Measurements from ENCODE around the gene PRR23E. TPM values are rescaled to one million over a fixed set of nuclear protein-coding genes. Genes with fewer than 3 reads are reported as not detected.

PRR23E gene
- total RNA-seq, 1 donor from 2014 or later = not detected

DNA sequence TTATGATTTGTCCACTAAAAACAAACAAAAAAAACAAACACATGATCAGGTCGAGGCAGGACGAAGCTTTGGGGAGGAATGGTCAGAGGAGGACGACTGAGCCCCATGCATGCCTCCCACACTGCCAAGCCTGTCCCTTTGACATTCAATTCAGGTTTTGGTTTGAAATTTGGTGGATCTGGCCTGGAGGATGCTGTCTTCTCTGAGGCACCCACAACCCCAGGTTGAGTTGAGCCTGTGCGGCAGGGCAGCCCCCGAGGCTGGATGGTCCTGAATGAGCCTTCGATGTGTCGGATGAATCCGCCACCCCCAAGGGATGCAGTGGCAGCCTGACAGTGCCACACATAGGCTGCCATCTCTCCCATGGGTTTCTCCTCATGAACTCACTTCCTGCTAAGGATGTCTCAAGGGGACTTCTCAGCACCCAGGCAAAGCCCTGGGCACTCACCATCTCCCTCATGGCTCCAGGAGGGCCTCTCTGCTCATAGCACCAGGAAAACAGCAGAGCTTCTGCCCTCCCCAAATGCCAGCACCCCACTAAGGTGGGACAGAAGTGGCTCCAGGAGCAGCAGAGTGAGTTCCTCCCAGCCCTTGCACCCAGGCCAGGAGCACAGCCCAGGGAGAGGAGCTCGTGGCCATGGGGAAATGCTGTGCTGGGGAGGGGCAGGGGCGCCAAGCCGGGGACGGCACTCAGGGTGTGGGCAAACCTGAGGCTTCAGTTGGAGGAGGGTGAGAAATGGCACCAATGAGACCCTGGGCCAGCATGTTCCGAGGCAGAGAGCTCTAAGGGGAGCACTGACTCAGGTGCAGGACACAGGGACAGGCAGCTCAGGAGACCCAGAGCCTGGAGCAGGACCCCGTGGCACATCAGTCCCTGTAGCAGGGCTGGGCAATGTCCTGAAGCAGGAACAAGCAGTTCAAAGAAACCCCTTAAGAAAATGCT is 18.5 kb downstream of the PRR23E start:
- peaks cover 26% of the 10 kb centered on the region for H3K27me3 Mint-ChIP-seq (ENCODE audit: low read depth)
- no peaks in the 10 kb centered on the region for H3K36me3 Mint-ChIP-seq (ENCODE audit: low read depth)
- TF ChIP-seq, protein P1, sequence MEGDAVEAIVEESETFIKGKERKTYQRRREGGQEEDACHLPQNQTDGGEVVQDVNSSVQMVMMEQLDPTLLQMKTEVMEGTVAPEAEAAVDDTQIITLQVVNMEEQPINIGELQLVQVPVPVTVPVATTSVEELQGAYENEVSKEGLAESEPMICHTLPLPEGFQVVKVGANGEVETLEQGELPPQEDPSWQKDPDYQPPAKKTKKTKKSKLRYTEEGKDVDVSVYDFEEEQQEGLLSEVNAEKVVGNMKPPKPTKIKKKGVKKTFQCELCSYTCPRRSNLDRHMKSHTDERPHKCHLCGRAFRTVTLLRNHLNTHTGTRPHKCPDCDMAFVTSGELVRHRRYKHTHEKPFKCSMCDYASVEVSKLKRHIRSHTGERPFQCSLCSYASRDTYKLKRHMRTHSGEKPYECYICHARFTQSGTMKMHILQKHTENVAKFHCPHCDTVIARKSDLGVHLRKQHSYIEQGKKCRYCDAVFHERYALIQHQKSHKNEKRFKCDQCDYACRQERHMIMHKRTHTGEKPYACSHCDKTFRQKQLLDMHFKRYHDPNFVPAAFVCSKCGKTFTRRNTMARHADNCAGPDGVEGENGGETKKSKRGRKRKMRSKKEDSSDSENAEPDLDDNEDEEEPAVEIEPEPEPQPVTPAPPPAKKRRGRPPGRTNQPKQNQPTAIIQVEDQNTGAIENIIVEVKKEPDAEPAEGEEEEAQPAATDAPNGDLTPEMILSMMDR (IDR thresholded peaks at IDR 0.05) = no peak
- no peak for DNase-seq (ENCODE audit: low spot score)
- no peaks in the 10 kb centered on the region for H3K4me1 Mint-ChIP-seq (ENCODE audit: low read depth)
- peaks cover 7% of the 10 kb centered on the region for H3K9me3 Mint-ChIP-seq (ENCODE audit: low read depth)
- H3K27ac Mint-ChIP-seq (ENCODE audit: unreplicated experiment) = no peak overlapping the region
- no peak overlapping the region for H3K4me3 Mint-ChIP-seq (ENCODE audit: unreplicated experiment)

DNA sequence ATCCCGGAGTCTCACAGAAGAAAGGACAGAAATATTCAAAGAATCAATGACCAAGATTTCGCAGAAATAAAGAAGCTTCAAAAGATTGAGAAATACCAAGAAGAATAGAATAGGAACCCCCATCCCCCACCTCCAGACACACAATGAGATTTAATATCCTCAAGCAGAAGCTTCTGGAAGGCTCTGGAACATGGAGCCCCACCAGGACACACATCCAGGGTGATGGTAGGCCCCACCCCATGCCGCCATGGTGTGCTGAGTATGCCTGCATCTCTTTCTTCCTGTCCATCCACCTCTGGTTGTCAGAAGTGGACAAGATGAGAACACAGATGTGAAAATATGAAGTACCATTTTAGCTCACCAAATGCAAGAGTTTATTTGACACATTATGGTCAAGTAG is 19.3 kb downstream of the PRR23E start:
- no peak overlapping the region for H3K4me3 Mint-ChIP-seq (ENCODE audit: unreplicated experiment)
- H3K9me3 Mint-ChIP-seq (ENCODE audit: low read depth) = peaks cover 7% of the 10 kb centered on the region
- H3K4me1 Mint-ChIP-seq (ENCODE audit: low read depth) = no peaks in the 10 kb centered on the region
- no peaks in the 10 kb centered on the region for H3K36me3 Mint-ChIP-seq (ENCODE audit: low read depth)
- no peak for DNase-seq (ENCODE audit: low spot score)
- H3K27ac Mint-ChIP-seq (ENCODE audit: unreplicated experiment) = no peak overlapping the region
- peaks cover 25% of the 10 kb centered on the region for H3K27me3 Mint-ChIP-seq (ENCODE audit: low read depth)
- TF ChIP-seq, protein P1 (IDR thresholded peaks at IDR 0.05) = no peak

DNA sequence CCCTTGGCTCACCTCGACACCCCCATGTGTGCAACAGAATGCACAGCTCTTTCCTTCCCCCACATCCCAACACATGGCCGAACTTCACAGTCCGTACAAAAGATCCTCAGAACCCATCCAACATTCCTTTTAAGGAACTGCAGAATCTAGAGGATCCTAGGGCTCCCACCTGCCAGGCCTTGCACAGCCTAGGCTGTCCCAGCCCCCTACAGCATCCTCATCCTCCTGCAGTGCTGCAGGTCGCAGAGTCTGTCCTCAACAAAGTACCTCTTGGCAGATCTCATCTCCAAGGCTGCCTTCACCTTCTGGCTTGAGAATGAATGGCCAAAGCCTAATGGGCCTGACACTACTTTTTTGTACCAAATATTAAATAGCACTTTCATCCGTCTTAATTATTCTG is 19.8 kb downstream of the PRR23E start:
- Mint-ChIP-seq H3K27me3 (ENCODE audit: low read depth) (peaks cover 25% of the 10 kb centered on the region), H3K9me3 (ENCODE audit: low read depth) (peaks cover 7% of the 10 kb centered on the region), H3K4me1 (ENCODE audit: low read depth) (no peaks in the 10 kb centered on the region), H3K4me3 (ENCODE audit: unreplicated experiment) (no peak overlapping the region), H3K27ac (ENCODE audit: unreplicated experiment) (no peak overlapping the region), H3K36me3 (ENCODE audit: low read depth) (no peaks in the 10 kb centered on the region)
- TF ChIP-seq, protein P1 (IDR thresholded peaks at IDR 0.05) = no peak
- DNase-seq (ENCODE audit: low spot score) = no peak

DNA sequence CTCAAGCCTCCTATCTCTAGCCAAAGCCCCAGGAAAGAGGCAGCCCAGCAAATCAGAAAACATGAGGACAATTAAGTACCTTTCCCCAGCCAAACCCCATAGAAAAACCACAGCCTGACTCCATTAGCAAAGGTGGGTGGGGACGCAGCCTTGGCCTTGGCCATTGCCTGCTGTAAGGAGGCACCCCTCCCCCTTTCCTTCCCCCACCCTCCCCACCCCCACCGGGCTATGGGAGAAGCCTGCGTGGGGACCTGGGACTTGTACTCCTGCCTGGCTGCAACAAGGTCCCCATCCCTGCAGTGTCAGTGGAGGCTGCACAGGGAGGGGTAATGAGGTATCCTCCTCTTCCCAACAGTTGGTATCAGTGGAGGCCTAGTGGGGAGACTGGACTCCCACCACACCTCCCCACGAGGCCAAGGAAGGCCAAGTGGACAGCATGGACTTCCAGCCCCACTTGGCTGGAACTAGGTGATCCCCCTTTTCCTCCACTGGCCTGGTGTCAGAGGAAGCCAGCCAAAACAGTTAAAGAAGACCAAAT is 20.5 kb downstream of the PRR23E start:
- Mint-ChIP-seq H3K27ac (ENCODE audit: unreplicated experiment) (no peak overlapping the region), H3K27me3 (ENCODE audit: low read depth) (peaks cover 25% of the 10 kb centered on the region), H3K9me3 (ENCODE audit: low read depth) (peaks cover 7% of the 10 kb centered on the region), H3K36me3 (ENCODE audit: low read depth) (no peaks in the 10 kb centered on the region), H3K4me3 (ENCODE audit: unreplicated experiment) (no peak overlapping the region), H3K4me1 (ENCODE audit: low read depth) (no peaks in the 10 kb centered on the region)
- no peak for DNase-seq (ENCODE audit: low spot score)
- TF ChIP-seq, protein P1 (IDR thresholded peaks at IDR 0.05) = no peak

DNA sequence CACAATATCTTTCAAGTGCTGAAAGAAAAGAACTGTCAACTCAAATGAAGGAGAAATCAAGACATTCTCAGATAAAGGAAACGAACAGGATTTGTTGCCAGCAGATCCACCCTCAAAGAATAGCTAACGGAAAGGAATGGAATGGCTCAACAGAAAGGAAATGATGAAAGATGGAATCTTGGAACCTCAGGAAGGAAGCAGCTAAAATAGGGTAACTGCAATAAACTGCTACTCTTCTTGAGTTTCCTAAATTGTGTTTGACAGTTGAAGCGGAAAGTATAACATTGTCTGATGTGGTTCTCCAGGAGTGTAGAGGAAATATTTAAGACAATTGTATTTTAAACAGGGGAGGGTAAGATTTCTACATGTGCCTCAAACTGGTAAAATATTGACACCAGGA is 22.0 kb downstream of the PRR23E start:
- H3K9me3 Mint-ChIP-seq (ENCODE audit: low read depth) = peaks cover 7% of the 10 kb centered on the region
- H3K4me3 Mint-ChIP-seq (ENCODE audit: unreplicated experiment) = no peak overlapping the region
- TF ChIP-seq, protein P1 (IDR thresholded peaks at IDR 0.05) = no peak
- no peaks in the 10 kb centered on the region for H3K36me3 Mint-ChIP-seq (ENCODE audit: low read depth)
- peaks cover 25% of the 10 kb centered on the region for H3K27me3 Mint-ChIP-seq (ENCODE audit: low read depth)
- no peak for DNase-seq (ENCODE audit: low spot score)
- no peak overlapping the region for H3K27ac Mint-ChIP-seq (ENCODE audit: unreplicated experiment)
- no peaks in the 10 kb centered on the region for H3K4me1 Mint-ChIP-seq (ENCODE audit: low read depth)

All from chondrocyte (in vitro differentiated cells).